Neural progenitor cell (in vitro differentiated cells): Measurements from ENCODE around the gene NAPB.

ENCODE experiments used
- CTCF ChIP-seq: fragments of 200-600 bp; sonication (generic); IDR thresholded peaks from 2 replicates; pipeline ENCODE4 v1.5.1; 2017; ENCODE audit warnings: antibody characterized with exemption, mild to moderate bottlenecking
- EZH2 ChIP-seq: fragments of 200-600 bp; sonication (generic); IDR thresholded peaks from 2 replicates; pipeline ENCODE4 v1.6.1; 2017; ENCODE audit warnings: antibody characterized with exemption, mild to moderate bottlenecking, moderate library complexity

DNA sequence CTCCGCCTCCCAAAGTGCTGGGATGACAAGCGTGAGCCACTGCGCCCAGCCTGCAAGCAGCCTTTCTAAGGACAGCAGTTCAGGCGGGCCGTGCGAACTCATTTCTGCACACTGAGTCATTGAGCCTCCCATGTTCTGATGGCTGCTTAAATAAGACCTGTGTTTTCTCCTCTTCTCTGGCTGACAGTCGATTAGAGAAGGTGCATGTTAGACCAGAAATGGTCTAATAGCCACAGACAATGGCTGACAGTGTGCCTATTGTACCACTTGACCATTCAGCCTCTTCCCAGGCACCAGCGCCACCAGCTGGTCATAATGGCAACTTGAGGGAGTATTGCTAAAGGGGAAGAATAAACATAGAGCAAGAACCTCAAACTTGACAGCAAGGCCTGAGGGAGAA, 25.2 kb upstream of the NAPB start:
- TF ChIP-seq CTCF: peak; percentile 89
- no peak for TF ChIP-seq EZH2
